ENCODE measurements around the gene LRRC3. TPM values are rescaled to one million over a fixed set of nuclear protein-coding genes. Genes with fewer than 3 reads are reported as not detected.

LRRC3 gene
- total RNA-seq, 1 donor from 2014 or later = 4.0 TPM

DNA sequence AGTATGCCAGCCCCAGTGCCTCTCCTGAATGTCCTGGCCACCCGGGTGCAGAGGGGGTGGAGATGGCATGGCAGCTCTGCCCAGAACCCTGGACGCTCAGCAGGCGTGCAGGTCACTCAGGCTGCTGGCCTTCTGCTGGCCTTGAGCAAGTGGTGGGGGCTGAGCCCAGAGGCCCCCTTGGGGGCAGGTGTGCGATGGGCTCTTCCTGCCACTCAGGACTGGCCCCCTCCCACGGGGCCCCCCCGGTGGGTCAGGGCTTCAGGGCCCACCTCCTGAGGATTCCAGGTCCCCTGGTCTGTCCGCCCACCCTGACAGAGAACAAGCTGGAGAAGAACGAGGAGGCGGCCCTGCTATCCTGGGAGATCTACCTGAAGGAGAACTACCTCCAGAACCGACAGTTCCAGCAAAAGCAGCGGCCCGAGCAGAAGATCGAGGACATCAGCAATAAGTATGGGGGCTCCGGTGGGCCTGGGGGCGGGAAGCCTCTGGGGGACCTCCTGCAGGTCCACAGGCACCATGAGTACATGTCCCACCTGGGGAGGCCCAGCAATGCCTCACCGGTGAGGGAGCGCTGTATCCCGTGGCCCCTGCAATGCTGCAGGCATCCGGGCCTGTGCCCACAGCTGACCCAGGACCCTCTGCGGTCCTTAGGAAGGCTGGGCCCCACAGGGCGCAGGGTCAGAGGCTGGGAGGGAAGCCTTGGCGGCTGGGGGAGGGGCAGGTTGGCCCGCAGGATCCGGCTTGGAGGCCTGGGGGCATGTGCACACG, 37.0 kb upstream of the LRRC3 start:
- DNase-seq (ENCODE audit: extremely low spot score, unreplicated experiment) = peak; percentile 83
- TF ChIP-seq, protein P1, sequence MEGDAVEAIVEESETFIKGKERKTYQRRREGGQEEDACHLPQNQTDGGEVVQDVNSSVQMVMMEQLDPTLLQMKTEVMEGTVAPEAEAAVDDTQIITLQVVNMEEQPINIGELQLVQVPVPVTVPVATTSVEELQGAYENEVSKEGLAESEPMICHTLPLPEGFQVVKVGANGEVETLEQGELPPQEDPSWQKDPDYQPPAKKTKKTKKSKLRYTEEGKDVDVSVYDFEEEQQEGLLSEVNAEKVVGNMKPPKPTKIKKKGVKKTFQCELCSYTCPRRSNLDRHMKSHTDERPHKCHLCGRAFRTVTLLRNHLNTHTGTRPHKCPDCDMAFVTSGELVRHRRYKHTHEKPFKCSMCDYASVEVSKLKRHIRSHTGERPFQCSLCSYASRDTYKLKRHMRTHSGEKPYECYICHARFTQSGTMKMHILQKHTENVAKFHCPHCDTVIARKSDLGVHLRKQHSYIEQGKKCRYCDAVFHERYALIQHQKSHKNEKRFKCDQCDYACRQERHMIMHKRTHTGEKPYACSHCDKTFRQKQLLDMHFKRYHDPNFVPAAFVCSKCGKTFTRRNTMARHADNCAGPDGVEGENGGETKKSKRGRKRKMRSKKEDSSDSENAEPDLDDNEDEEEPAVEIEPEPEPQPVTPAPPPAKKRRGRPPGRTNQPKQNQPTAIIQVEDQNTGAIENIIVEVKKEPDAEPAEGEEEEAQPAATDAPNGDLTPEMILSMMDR (IDR thresholded peaks at IDR 0.05) = no peak
- no peak overlapping the region for H3K27ac Mint-ChIP-seq (ENCODE audit: unreplicated experiment)
- no peaks in the 10 kb centered on the region for H3K4me1 Mint-ChIP-seq (ENCODE audit: unreplicated experiment)
- no peaks in the 10 kb centered on the region for H3K9me3 Mint-ChIP-seq (ENCODE audit: unreplicated experiment)
- H3K27me3 Mint-ChIP-seq (ENCODE audit: unreplicated experiment) = no peaks in the 10 kb centered on the region
- no peaks in the 10 kb centered on the region for H3K36me3 Mint-ChIP-seq (ENCODE audit: unreplicated experiment)
- no peak overlapping the region for H3K4me3 Mint-ChIP-seq (ENCODE audit: unreplicated experiment)

DNA sequence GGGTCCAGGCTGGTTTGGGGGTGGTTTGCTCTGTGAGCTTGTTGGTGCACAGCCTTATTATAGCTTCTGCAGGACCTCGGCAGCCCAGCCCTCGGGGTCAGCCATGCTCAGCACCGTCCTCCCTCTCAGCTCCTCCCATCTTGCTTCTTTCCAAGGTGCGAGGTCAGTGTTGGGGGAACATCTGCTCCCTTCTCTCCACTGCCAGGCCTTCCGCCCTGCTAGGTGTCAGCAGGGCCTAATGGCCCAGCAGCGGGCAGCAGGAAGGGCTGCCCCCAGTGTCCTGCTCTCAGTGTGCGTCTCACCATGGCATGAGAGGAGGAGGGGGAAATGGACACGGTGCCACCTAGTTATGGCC, 36.5 kb upstream of the LRRC3 start:
- Mint-ChIP-seq H3K9me3 (ENCODE audit: unreplicated experiment) (no peaks in the 10 kb centered on the region), H3K4me3 (ENCODE audit: unreplicated experiment) (no peak overlapping the region), H3K27ac (ENCODE audit: unreplicated experiment) (no peak overlapping the region), H3K4me1 (ENCODE audit: unreplicated experiment) (no peaks in the 10 kb centered on the region), H3K36me3 (ENCODE audit: unreplicated experiment) (no peaks in the 10 kb centered on the region), H3K27me3 (ENCODE audit: unreplicated experiment) (no peaks in the 10 kb centered on the region)
- TF ChIP-seq, protein P1 (IDR thresholded peaks at IDR 0.05) = no peak
- peak; percentile 62 for DNase-seq (ENCODE audit: extremely low spot score, unreplicated experiment)

DNA sequence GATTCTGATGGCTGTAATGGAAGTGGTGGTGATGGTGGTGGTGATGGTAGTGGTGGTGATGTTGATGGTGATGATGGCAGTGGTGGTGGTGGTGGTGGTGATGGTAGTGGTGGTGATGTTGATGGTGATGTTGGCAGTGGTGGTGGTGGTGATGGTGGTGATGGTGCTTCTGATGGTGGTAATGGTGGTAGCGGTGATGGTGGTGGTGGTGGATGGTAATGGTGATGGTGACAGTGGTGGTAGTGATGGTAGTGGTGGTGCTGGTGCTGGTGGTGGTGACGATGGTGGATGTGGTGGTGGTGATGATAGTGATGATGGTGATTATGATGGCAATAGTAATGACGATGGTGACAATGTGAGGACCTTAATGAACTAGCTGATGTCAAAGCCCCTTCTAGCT, 35.6 kb upstream of the LRRC3 start:
- no peaks in the 10 kb centered on the region for H3K27me3 Mint-ChIP-seq (ENCODE audit: unreplicated experiment)
- H3K36me3 Mint-ChIP-seq (ENCODE audit: unreplicated experiment) = no peaks in the 10 kb centered on the region
- no peak overlapping the region for H3K4me3 Mint-ChIP-seq (ENCODE audit: unreplicated experiment)
- H3K4me1 Mint-ChIP-seq (ENCODE audit: unreplicated experiment) = no peaks in the 10 kb centered on the region
- TF ChIP-seq, protein P1 (IDR thresholded peaks at IDR 0.05) = no peak
- H3K9me3 Mint-ChIP-seq (ENCODE audit: unreplicated experiment) = no peaks in the 10 kb centered on the region
- no peak for DNase-seq (ENCODE audit: extremely low spot score, unreplicated experiment)
- H3K27ac Mint-ChIP-seq (ENCODE audit: unreplicated experiment) = no peak overlapping the region

DNA sequence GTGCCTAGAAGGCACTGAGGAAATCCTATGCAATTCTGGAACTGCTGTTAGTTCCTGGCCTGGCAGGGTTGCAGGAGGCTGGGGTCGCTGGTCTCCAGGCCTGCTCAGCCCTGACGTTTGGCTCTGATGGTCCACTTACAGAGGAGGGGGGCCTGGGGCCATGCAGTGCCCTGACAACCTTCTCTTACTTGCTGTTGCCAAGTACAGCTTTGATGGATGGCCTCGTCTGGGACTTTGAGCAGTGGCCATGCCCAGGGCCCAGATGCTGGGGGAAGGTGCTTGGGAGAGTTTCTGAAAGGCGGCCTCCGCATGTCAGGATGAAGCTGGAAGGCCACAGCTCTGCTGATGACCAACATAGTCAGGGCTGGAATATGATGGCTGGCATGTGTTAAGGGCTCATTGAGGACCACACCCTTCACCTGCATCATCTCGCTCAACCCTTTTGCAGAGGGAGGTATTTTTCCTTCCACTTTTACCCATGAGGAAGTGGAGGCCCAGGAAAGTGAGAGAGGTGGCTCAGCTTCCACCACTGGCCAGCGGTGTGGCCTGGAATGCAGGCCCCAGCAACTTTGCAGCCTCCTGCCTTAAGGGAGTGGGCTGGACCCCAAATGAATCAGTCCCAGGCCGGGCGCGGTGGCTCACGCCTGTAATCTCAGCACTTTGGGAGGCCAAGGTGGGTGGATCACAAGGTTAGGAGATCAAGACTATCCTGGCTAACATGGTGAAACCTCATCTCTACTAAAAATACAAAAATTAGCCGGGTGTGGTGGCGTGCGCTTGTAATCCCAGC, 34.7 kb upstream of the LRRC3 start:
- no peaks in the 10 kb centered on the region for H3K9me3 Mint-ChIP-seq (ENCODE audit: unreplicated experiment)

More for the DNA sequence above, 34.7 kb upstream of the LRRC3 start:
- TF ChIP-seq, protein P1 (IDR thresholded peaks at IDR 0.05) = no peak
- Mint-ChIP-seq H3K36me3 (ENCODE audit: unreplicated experiment) (no peaks in the 10 kb centered on the region), H3K4me1 (ENCODE audit: unreplicated experiment) (no peaks in the 10 kb centered on the region), H3K27me3 (ENCODE audit: unreplicated experiment) (no peaks in the 10 kb centered on the region), H3K4me3 (ENCODE audit: unreplicated experiment) (no peak overlapping the region), H3K27ac (ENCODE audit: unreplicated experiment) (no peak overlapping the region)
- peak; percentile 56 for DNase-seq (ENCODE audit: extremely low spot score, unreplicated experiment)
